PC-3 (cell line): Measurements from ENCODE around the gene DGUOK. TPM values are rescaled to one million over a fixed set of nuclear protein-coding genes. Genes with fewer than 3 reads are reported as not detected.

Experiments
- ATAC-seq: fragments of 200-7000 bp; cut with Tn5 transposase; 2 replicates; pipeline ENCODE4 v1.9.1; 2020; ENCODE audit warnings: mild to moderate bottlenecking, moderate library complexity
- BruUV-seq: library from RNA; stranded (reverse); fragments of 400-500 nt; replicated peaks from 2 replicates; lab custom pipeline; 2021; lab: Mats Ljungman, UMichigan
- CTCF ChIA-PET: fragments of 300-600 bp; sonication (Branson Sonifier 250); formaldehyde crosslinking; loops from one replicate; lab custom pipeline; 2022; ENCODE audit warnings: antibody characterized with exemption; lab: Charles Lee
- POLR2A ChIA-PET: fragments of 300-600 bp; sonication (Branson Sonifier 250); formaldehyde crosslinking; loops from one replicate; lab custom pipeline; 2022; ENCODE audit warnings: antibody characterized with exemption; ENCODE audit not compliant: unreplicated experiment; lab: Charles Lee
- DNase-seq: peaks from one replicate; pipeline ENCODE4 v3.0.0-alpha.2; 2015
- H2AFZ ChIP-seq: fragments of 300-600 bp; sonication (generic); 2 replicates; pipeline ENCODE4 v1.6.0; 2016; ENCODE audit warnings: antibody characterized with exemption, low read length
- H3F3A ChIP-seq: fragments of 300-600 bp; sonication (generic); one replicate; pipeline ENCODE4 v1.6.0; 2017; ENCODE audit warnings: antibody characterized with exemption, low read length, control low read depth, mild to moderate bottlenecking; ENCODE audit not compliant: unreplicated experiment
- H3K27ac ChIP-seq: fragments of 300-600 bp; sonication (generic); 2 replicates; pipeline ENCODE4 v1.5.1; 2016; ENCODE audit warnings: mild to moderate bottlenecking, low read length
- H3K27me3 ChIP-seq: fragments of 300-600 bp; sonication (generic); 2 replicates; pipeline ENCODE4 v1.6.1; 2016; ENCODE audit warnings: low read length, mixed read lengths
- H3K36me3 ChIP-seq: fragments of 300-600 bp; sonication (generic); 2 replicates; pipeline ENCODE4 v1.6.1; 2016; ENCODE audit warnings: low read depth, mixed run types, low read length, mixed read lengths
- H3K4me1 ChIP-seq: fragments of 300-600 bp; sonication (generic); 2 replicates; pipeline ENCODE4 v1.5.1; 2016; ENCODE audit warnings: low read length; ENCODE audit not compliant: insufficient read depth
- H3K4me2 ChIP-seq: fragments of 300-600 bp; sonication (generic); 2 replicates; pipeline ENCODE4 v1.6.0; 2016; ENCODE audit warnings: low read length
- H3K4me3 ChIP-seq: fragments of 300-600 bp; sonication (generic); 2 replicates; pipeline ENCODE4 v1.5.1; 2016; ENCODE audit warnings: mild to moderate bottlenecking, low read length, mixed read lengths
- H3K79me2 ChIP-seq: fragments of 300-600 bp; sonication (generic); 2 replicates; pipeline ENCODE4 v1.6.1; 2017; ENCODE audit warnings: low read length, mixed read lengths
- H3K9ac ChIP-seq: fragments of 300-600 bp; sonication (generic); 2 replicates; pipeline ENCODE4 v1.6.0; 2016; ENCODE audit warnings: mild to moderate bottlenecking, low read length
- H3K9me2 ChIP-seq: fragments of 300-600 bp; sonication (generic); replicated peaks from 2 replicates; pipeline ENCODE4 v1.6.1; 2016; ENCODE audit warnings: mixed run types, low read length, mixed read lengths
- H3K9me3 ChIP-seq: fragments of 300-600 bp; sonication (generic); 2 replicates; pipeline ENCODE4 v1.6.1; 2016; ENCODE audit warnings: low read length, mixed read lengths
- H4K20me1 ChIP-seq: fragments of 300-600 bp; sonication (generic); 2 replicates; pipeline ENCODE4 v1.6.1; 2016; ENCODE audit warnings: low read length, mixed read lengths
- CTCF ChIP-seq: fragments of 300-600 bp; sonication (generic); conservative IDR thresholded peaks from 2 replicates; pipeline ENCODE4 v1.5.1; 2017; ENCODE audit warnings: antibody characterized with exemption, low read depth, mild to moderate bottlenecking, low read length
- EZH2 ChIP-seq: fragments of 300-600 bp; sonication (generic); IDR thresholded peaks from one replicate; pipeline ENCODE4 v1.6.1; 2017; ENCODE audit warnings: antibody characterized with exemption, mild to moderate bottlenecking, low read length; ENCODE audit not compliant: unreplicated experiment
- EZH2phosphoT487 ChIP-seq: fragments of 300-600 bp; sonication (generic); IDR thresholded peaks from 2 replicates; pipeline ENCODE4 v1.6.1; 2018; ENCODE audit warnings: mild to moderate bottlenecking, antibody characterized with exemption, low read length, borderline replicate concordance
- intact Hi-C: fragments of 100-400 bp; cut with micrococcal nuclease; formaldehyde crosslinking; loops from 2 replicates; pipeline ENCODE4 v1.9.0; 2023
- total RNA-seq: library from RNA; depleted of rRNA; stranded (reverse); fragments of >200 nt; gene quantifications from 2 replicates; pipeline ENCODE4 v1.2.3, GENCODE V29; 2014

The DGUOK gene
- total RNA-seq, 1 experiment from 2014 or later: 61.3 TPM

- H2AFZ ChIP-seq: 0 out of 2 replicates have a peak overlapping the region, but pooled peaks have one; percentile 50
These were observed 59.5 kb downstream of the DGUOK start for GRCh38 chr2:73986085-73986681.

GRCh38 chr2:73987109-73987947 is 60.6 kb downstream of the DGUOK start:
- H3K9me2 ChIP-seq: no peaks in the 10 kb centered on the region
- peaks cover 49% of the 10 kb centered on the region for H3K4me1 ChIP-seq
- intact Hi-C loops: loop anchor here (1.0 kb wide), 1 partner anchor 163 kb away; no protein-coding TSS in a partner anchor
- no peaks in the 10 kb centered on the region for H3K9me3 ChIP-seq
- H3K9ac ChIP-seq: peak overlapping the region; percentile 5; the same call in 1 of the 2 replicates
- ATAC-seq: peak; percentile 51
- BruUV-seq: no TSS peak
- no peak overlapping the region for H2AFZ ChIP-seq
- no peaks in the 10 kb centered on the region for H3K27me3 ChIP-seq
- H3K4me2 ChIP-seq: peak overlapping the region; percentile 97
- TF ChIP-seq EZH2: no peak
- no peak for TF ChIP-seq EZH2phosphoT487
- TF ChIP-seq CTCF: peak; percentile 44; the same call in 1 of the 2 replicates
- peaks cover 18% of the 10 kb centered on the region; the same call in 1 of the 2 replicates for H3K36me3 ChIP-seq
- H3F3A ChIP-seq: no peaks in the 10 kb centered on the region
- peaks cover 77% of the 10 kb centered on the region for H3K79me2 ChIP-seq
- H3K4me3 ChIP-seq: peak overlapping the region; percentile 77
- no peak overlapping the region for H3K27ac ChIP-seq
- POLR2A ChIA-PET: interaction anchor here (0.7 kb wide), 1 partner anchor 734 kb away, joined by 4 read pairs; no protein-coding TSS in a partner anchor
- peak; percentile 54 for DNase-seq
- peaks cover 26% of the 10 kb centered on the region for H4K20me1 ChIP-seq
- CTCF ChIA-PET: interaction anchor here (0.9 to 1.4 kb wide), 3 partner anchors 159 to 163 kb away, joined by 3 to 10 read pairs (median 9); partner anchors contain the start of gene STAMBP

More at GRCh38 chr2:73986085-73986681, 59.5 kb downstream of the DGUOK start:
- H3K9me2 ChIP-seq: no peaks in the 10 kb centered on the region
- TSS peak; percentile 18 for BruUV-seq
- peak overlapping the region; percentile 97 for H3K4me2 ChIP-seq
- no peak for DNase-seq
- H3K79me2 ChIP-seq: peaks cover 66% of the 10 kb centered on the region
- no peaks in the 10 kb centered on the region for H3K9me3 ChIP-seq
- CTCF ChIA-PET: no interaction called here
- 0 out of 2 replicates have a peak overlapping the region, but pooled peaks have one; percentile 33 for H3K27ac ChIP-seq
- H3K4me3 ChIP-seq: peak overlapping the region; percentile 77
- H3K36me3 ChIP-seq: peaks cover 18% of the 10 kb centered on the region; the same call in 1 of the 2 replicates
- H3K9ac ChIP-seq: peak overlapping the region; percentile 64; the same call in 1 of the 2 replicates
- intact Hi-C loops: no loop called here
- H3F3A ChIP-seq: peaks cover 7% of the 10 kb centered on the region
- POLR2A ChIA-PET: interaction anchor here (0.5 kb wide), 1 partner anchor 192 kb away, joined by 10 read pairs; the partner anchor contains the start of gene MOB1A
- H3K27me3 ChIP-seq: no peaks in the 10 kb centered on the region
- no peak for TF ChIP-seq EZH2phosphoT487
- no peak for TF ChIP-seq CTCF
- no peak for TF ChIP-seq EZH2
- H3K4me1 ChIP-seq: peaks cover 60% of the 10 kb centered on the region
- peaks cover 26% of the 10 kb centered on the region for H4K20me1 ChIP-seq
- no peak for ATAC-seq
